A172 (cell line): ENCODE measurements around the gene CASD1. TPM values are rescaled to one million over a fixed set of nuclear protein-coding genes. Genes with fewer than 3 reads are reported as not detected.

Experiments used
- DNase-seq: peaks from one replicate; pipeline ENCODE4 v3.0.0-alpha.2; 2015; ENCODE audit warnings: low spot score
- total RNA-seq: library from RNA; depleted of rRNA; stranded (reverse); fragments of >200 nt; shearing (Covaris generic); gene quantifications from 2 replicates; pipeline ENCODE4 v1.2.3, GENCODE V29; 2014; rRNA removed

The CASD1 gene
- 14.4 and 18.2 TPM in 2 replicates for total RNA-seq

DNA sequence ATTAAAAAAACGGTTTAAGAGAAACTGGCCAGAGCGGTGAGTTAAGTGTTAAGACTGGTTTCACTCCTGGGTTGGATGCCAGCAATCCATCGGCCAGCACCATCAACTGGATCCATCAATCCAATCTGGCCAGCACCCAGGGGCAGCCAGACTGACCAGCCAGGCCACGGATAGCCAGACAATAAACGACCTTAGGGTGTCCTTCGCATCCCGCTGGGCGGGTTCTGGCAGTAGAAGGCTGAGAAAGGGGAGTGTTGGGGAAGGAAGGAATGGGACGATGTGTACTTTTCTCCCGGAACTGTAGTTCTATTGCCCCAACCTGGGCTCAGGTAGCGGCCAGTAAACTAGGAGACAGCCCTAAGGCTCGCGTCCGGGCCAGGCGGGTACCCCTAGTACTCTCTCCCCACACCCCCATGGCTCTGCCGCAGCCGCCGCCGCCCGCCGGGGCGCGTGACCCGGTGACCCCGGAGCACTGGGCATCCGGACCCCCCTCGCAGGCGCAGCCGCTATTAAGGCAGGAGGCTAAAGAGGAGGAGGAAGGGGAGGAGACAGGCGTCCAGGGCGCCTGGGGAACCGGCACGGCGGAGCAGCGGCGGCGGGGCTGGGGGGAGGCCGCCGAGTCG, at the start of gene CASD1:
Gene CASD1, plus strand, starts transcription at position 546 of the 623 bp plus-strand sequence. CDS start 276 bp downstream, outside the sequence.
- peak; percentile 19 for DNase-seq

DNA sequence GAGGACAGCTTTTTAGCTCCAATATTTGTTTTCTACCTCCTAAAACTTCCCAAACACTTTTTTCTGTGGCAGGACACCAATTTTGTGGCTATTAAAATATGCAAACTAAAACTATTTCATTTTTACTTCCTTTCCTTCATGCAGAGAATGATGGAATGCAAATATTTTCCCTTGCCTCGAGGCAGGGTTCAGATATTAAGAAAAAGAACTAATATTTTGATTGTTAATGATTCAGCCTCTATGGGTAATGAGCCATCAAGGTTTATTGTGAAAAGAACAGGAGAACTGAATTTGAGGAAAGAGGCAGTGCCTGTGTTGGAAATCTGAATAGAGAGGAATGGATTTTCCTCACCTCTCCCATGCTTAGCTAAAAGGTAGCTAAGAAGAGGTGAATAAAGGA, 43.1 kb upstream of the CASD1 start:
- DNase-seq, result no peak

DNA sequence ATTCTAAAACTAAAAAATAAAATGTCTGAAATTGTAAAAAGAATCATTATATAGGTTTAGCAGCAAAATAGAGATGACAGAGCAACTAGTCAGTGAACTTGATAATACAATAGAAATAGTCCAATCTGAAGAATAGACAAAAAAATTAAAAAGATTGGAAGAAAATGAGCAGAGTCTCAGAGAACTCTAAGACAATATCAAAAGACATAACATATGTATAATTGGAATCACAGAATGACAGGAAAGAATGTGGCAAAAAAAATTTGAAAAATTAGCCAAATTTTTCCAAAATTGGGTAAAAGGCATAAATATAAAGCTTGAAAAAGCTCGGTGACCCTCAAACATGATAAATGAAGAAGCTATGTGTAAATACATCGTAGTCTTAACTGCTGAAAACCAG, 38.0 kb upstream of the CASD1 start:
- DNase-seq, result no peak

GRCh38 chr7:94472608-94473007, 37.0 kb upstream of the CASD1 start:
- DNase-seq, result no peak

GRCh38 chr7:94476251-94476840, 33.3 kb upstream of the CASD1 start:
- DNase-seq, result no peak

- DNase-seq, result no peak
Observed at GRCh38 chr7:94477878-94478277, 31.7 kb upstream of the CASD1 start.

GRCh38 chr7:94478648-94479214, 30.9 kb upstream of the CASD1 start:
- no peak for DNase-seq

GRCh38 chr7:94481279-94481678, 28.3 kb upstream of the CASD1 start:
- DNase-seq, result no peak

DNA sequence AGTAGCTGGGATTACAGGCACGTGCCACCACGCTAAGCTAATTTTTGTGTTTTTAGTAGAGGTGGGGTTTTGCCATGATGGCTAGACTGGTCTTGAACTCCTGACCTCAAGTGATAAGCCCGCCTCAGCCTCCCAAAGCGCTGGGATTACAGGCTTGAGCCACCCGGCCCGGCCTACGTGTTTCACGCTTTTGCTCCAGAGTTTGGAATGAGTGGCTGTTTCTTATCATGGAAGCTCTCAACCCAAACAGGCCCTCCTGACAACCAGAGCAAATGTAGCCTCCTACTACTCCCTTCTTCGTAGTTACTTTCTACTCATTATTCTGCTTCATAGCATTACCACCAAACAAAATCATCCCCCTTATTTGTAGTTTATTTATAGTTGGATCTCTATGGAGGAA, 26.8 kb upstream of the CASD1 start:
- no peak for DNase-seq

GRCh38 chr7:94483843-94484242, 25.8 kb upstream of the CASD1 start:
- no peak for DNase-seq

DNA sequence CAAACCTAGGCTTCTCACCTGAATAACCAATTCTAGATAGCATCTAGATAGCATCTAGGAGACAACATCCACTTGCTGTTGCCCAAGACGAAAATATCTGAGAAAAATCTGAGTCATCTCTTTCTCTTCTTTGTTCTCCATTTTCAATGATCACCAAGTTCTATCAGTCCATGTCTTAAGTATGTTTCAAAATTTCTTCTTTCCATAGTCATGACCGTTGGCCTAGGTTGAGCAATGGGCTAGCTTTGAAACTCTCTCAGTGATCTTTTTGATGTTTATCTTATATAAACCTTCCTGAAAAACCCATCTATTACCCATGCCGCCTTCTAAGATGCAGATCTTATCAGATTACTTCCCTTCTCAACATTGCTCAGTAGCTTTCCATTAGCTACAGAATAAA, 23.4 kb upstream of the CASD1 start:
- DNase-seq, result no peak

DNA sequence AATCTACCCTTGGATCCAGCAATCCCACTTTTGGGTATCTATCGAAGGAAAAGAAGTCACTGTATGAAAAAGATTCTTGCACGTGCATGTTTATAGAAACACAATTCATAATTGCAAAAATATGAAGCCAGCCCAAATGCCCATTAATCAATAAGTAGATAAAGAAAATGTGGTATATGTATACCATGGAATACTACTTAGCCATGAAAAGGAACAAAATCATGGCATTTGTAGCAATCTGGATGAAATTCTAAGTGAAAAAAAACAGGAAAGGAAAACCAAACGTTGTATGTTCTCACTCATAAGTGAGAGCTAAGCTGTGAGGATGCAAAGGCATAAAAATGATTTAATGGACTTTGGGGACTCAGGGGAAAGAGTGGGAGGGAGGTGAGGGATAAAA, 18.2 kb upstream of the CASD1 start:
- DNase-seq, result no peak

DNA sequence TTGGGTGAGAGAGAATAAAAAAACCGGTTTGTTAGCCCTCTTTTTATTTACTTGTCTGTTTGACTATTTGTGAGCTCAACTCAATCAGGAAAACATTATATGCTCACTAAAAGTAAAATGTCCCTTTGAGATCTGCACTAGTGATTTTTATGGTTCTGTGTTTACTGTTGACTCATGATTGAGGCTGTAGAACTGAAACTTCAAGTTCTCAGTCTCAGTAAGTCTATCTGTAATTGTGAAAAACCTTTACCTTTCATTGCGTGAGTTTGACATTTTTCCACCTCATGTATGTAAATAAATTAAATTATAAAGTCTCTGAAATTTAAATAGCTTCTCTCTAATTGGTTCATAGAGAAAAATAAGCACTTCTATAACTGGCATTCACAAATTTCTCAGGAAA, 17.0 kb upstream of the CASD1 start:
- no peak for DNase-seq

DNA sequence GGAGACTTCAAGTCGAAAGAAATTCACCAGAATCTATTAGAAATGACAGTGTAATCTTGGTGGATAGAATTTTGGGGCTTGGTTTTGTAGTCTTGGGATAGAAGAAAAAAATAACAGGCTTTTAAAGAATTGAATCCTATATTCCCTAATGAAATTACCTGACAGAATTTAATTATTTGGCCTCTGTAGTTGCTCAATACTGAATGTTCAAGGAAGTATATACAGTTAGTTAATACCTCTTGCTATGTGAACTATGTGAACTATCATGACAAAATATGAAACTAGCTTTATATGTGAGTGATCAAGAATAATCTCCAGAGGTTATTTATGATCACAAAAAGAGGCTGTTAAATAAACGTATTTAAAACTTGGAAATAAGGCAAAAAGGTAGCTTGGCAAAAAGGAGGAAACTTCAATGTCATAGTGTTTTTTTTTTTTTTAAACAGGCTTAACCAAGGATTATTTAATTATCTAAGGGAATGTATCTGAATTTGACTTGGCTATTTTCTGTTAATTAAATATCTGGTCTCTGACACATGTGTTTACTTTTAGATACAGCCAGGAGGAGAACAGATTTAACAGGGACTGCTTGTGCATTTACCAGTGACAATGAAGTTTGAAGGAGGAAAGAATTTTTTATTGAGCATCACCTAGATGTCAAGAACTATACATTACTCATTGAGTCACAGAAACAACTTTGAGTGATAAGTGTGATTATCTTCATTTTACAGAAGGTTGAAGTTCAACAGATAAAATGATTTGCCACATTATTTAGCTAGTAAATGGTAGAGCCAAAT, 11.5 kb upstream of the CASD1 start:
- DNase-seq, result no peak

DNA sequence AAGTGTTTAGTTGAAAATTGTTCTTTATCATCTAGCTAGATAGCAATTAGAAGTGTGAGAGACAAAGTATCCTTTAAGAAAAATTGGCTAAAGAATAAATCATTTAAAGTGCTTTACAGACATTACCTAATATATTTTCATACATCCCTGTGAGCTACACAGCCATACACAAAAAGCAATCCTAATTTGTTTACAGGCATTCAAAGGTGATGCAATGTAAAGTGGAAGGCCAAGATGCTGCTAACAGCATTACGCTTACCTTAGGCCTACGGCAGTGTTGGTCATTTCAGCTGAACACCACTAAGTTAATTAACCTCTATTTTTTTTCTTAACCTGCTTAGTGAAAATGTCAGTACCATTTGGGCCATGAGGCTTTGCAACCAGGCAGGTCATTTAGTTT, 10.7 kb upstream of the CASD1 start:
- DNase-seq, result no peak

GRCh38 chr7:94507462-94507861, 2.1 kb upstream of the CASD1 start:
- no peak for DNase-seq

DNA sequence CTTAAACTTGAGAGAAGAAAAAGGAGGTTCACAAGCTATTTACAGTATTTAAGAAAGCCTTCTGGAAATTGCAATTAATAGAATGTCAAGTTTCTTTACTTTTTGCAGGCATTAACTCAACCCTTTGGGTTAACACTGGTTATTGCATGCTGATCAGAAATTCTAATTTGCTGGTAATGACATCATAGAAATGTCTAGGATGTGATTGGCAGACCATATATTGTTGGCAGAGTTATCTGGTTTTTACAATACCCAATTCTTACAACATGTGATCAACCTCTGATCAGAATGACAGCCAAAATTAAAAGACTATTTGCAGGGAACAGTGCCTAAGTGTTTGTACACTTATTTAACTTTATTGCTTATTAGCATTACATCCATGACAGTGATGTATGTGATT, 1.6 kb upstream of the CASD1 start:
- no peak for DNase-seq

- peak; percentile 50 for DNase-seq
Observed at GRCh38 chr7:94509887-94510581, 425 bp downstream of the CASD1 start.

DNA sequence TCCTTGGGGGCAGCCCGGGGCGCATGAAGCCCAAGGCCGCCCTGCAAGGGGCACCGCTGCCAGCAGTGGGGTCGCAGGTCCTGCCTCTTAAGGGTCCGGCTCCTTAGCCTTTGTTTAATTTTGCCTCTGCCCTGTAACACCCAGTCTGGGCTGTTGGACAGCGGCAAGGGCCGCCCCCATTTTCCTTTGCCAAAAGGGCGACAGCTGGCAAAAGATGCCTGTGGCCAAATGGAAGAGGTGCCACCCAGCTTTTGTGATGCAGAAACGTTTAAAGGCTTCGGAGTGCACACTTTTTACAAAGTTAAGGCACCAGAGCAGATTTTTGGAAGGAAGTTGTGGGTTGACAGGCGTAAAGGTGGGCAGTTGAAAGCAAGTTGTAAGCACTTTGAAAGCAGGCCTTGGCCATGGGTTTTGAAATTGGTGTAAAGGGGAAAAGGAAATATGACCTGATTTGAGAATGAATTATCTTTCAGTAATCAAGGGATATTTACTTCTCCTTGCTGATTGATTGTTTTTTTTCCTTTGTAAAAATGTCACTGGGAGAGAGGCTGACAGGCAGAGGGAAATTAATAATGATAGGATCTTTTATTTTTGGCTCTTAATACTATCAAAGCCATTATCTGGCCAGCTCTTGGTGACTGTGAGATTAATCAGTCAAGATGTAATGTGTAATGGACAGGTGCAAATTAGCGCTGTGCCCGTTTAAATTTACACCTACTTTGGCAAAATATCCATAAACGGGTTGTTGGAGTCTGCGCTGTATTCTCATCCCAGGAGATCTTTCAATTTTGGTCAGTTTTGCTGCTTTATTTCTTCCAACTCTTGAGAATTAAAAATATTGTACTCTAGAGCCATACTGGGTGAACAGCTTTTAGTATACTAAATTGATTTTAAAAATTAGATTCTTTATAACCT, 1.2 kb downstream of the CASD1 start:
- peak; percentile 49 for DNase-seq

GRCh38 chr7:94511718-94512117, 2.1 kb downstream of the CASD1 start:
- DNase-seq, result no peak
